HepG2 (cell line): ENCODE results near the gene KLF17.

Experiments used
- CTCF ChIP-seq: sonication (generic); formaldehyde crosslinking; IDR thresholded peaks from 2 replicates; pipeline ENCODE4 v1.5.0; 2020; ENCODE audit warnings: mild to moderate bottlenecking, missing genetic modification reagents, moderate library complexity
- ELK4 ChIP-seq: sonication (generic); formaldehyde crosslinking; IDR thresholded peaks from 2 replicates; pipeline ENCODE4 v1.9.0; 2021; ENCODE audit warnings: missing genetic modification reagents, borderline replicate concordance
- GTF3A ChIP-seq: sonication (generic); formaldehyde crosslinking; conservative IDR thresholded peaks from 2 replicates; pipeline ENCODE4 v1.4.0; 2020; ENCODE audit warnings: mild to moderate bottlenecking, missing genetic modification reagents
- HNF4A ChIP-seq: sonication (generic); formaldehyde crosslinking; IDR thresholded peaks from 2 replicates; pipeline ENCODE4 v1.4.0; 2020; ENCODE audit warnings: missing genetic modification reagents
- RBFOX2 ChIP-seq: fragments of 200-400 bp; formaldehyde crosslinking; IDR thresholded peaks from 2 replicates; pipeline ENCODE4 v1.6.1; 2017; ENCODE audit warnings: low read depth, mild to moderate bottlenecking, low read length
- ZBTB3 ChIP-seq: sonication (generic); formaldehyde crosslinking; IDR thresholded peaks from 2 replicates; pipeline ENCODE4 v1.4.0; 2020; ENCODE audit warnings: low read depth, mild to moderate bottlenecking, moderate library complexity, missing genetic modification reagents, borderline replicate concordance
- ZNF235 ChIP-seq: sonication (generic); formaldehyde crosslinking; IDR thresholded peaks from 2 replicates; pipeline ENCODE4 v1.8.1; 2023; ENCODE audit warnings: mild to moderate bottlenecking, missing genetic modification reagents, borderline replicate concordance

- TF ChIP-seq CTCF (CRISPR knock-in tag) (no peak), GTF3A (CRISPR knock-in tag) (no peak), HNF4A (no peak), ZBTB3 (CRISPR knock-in tag) (no peak), ZNF235 (no peak), ELK4 (CRISPR knock-in tag) (no peak), RBFOX2 (no peak)
Measured at GRCh38 chr1:44146536-44147361, 28.1 kb downstream of the KLF17 start.
